ENCODE results near the gene ZBTB7C. TPM values are rescaled to one million over a fixed set of nuclear protein-coding genes. Genes with fewer than 3 reads are reported as not detected.
A peak's percentile ranks its signal among the peaks of the same experiment; 100 is the strongest.

The ZBTB7C gene
- polyA plus RNA-seq, 2 of the 4 experiments (the other 2 are of a cell fraction), result 0.10 to 0.12 TPM

GRCh38 chr18:48142353-48142752, 266.8 kb downstream of the ZBTB7C start:
- H3K4me1 ChIP-seq, result 0 out of 3 replicates have a peak, but pooled peaks cover 9% of the 10 kb centered on the region
- H3K9me3 ChIP-seq, result no peaks in the 10 kb centered on the region
- no peak for DNase-seq (ENCODE audit: low read depth in 1 of 2, low spot score in 1 of 2)
- ATAC-seq, result no peak
- H3K27ac ChIP-seq, result no peak overlapping the region
- FAIRE-seq, result no peak
- H3K4me2 ChIP-seq, result no peak overlapping the region
- H3K4me3 ChIP-seq, result no peak overlapping the region
- WGBS (ENCODE audit: missing lambda C conversion rate), result 20% methylated on average over 1 of the region's 3 CpGs
- ChIA-PET CTCF (no interaction called here), POLR2A (no interaction called here)
- TF ChIP-seq HEYL (CRISPR knock-in tag; IDR thresholded peaks at IDR 0.05) (no peak), ZNF302 (CRISPR knock-in tag; IDR thresholded peaks at IDR 0.05) (no peak), JUNB (IDR thresholded peaks at IDR 0.05) (no peak), MAX (IDR thresholded peaks at IDR 0.05) (no peak), PHF8 (IDR thresholded peaks at IDR 0.05; ENCODE audit: borderline replicate concordance, low read depth) (no peak), RAD21 (conservative IDR thresholded peaks at IDR 0.05 in 1 of 2, IDR thresholded peaks at IDR 0.05 in 1 of 2) (no peak), JUN (IDR thresholded peaks at IDR 0.05) (no peak), CBX8 (IDR thresholded peaks at IDR 0.05) (no peak), CHD2 (IDR thresholded peaks at IDR 0.05; ENCODE audit: low read length, partially characterized antibody) (no peak), CHD4 (IDR thresholded peaks at IDR 0.05; ENCODE audit: borderline replicate concordance) (no peak)
- TF ChIP-seq, protein P1, sequence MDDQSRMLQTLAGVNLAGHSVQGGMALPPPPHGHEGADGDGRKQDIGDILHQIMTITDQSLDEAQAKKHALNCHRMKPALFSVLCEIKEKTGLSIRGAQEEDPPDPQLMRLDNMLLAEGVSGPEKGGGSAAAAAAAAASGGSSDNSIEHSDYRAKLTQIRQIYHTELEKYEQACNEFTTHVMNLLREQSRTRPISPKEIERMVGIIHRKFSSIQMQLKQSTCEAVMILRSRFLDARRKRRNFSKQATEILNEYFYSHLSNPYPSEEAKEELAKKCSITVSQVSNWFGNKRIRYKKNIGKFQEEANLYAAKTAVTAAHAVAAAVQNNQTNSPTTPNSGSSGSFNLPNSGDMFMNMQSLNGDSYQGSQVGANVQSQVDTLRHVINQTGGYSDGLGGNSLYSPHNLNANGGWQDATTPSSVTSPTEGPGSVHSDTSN (IDR thresholded peaks at IDR 0.05), result no peak
- TF ChIP-seq, protein P2, sequence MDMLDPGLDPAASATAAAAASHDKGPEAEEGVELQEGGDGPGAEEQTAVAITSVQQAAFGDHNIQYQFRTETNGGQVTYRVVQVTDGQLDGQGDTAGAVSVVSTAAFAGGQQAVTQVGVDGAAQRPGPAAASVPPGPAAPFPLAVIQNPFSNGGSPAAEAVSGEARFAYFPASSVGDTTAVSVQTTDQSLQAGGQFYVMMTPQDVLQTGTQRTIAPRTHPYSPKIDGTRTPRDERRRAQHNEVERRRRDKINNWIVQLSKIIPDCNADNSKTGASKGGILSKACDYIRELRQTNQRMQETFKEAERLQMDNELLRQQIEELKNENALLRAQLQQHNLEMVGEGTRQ (IDR thresholded peaks at IDR 0.05), result no peak

GRCh38 chr18:48140731-48141130, 268.5 kb downstream of the ZBTB7C start:
- FAIRE-seq (no peak), DNase-seq (ENCODE audit: low read depth in 1 of 2, low spot score in 1 of 2) (no peak), ATAC-seq (no peak)
- 87% methylated on average over 10 of the region's 10 CpGs for WGBS (ENCODE audit: missing lambda C conversion rate)
- POLR2A ChIA-PET, result no interaction called here
- Histone ChIP-seq H3K27ac (no peak overlapping the region), H3K4me2 (no peak overlapping the region), H3K4me1 (0 out of 3 replicates have a peak, but pooled peaks cover 9% of the 10 kb centered on the region), H3K4me3 (no peak overlapping the region), H3K9me3 (no peaks in the 10 kb centered on the region)
- TF ChIP-seq, protein P1 (IDR thresholded peaks at IDR 0.05), result no peak
- TF ChIP-seq MAX (IDR thresholded peaks at IDR 0.05) (no peak), TFCP2L1 (CRISPR knock-in tag; IDR thresholded peaks at IDR 0.05) (no peak)
- CTCF ChIA-PET, result interaction anchor here (1.9 kb wide), 1 partner anchor 10 kb away, joined by 4 read pairs; no protein-coding TSS in a partner anchor

GRCh38 chr18:48139431-48140347, 269.5 kb downstream of the ZBTB7C start:
- POLR2A ChIA-PET, result no interaction called here
- H3K9me3 ChIP-seq, result no peaks in the 10 kb centered on the region
- no peak for DNase-seq (ENCODE audit: low read depth in 1 of 2, low spot score in 1 of 2)
- WGBS (ENCODE audit: missing lambda C conversion rate), result 69% methylated on average over 13 of the region's 14 CpGs
- no peak overlapping the region for H3K4me3 ChIP-seq
- FAIRE-seq, result no peak
- no peak overlapping the region for H3K4me2 ChIP-seq
- TF ChIP-seq CTCF (IDR thresholded peaks at IDR 0.05) (no peak), FOXS1 (CRISPR knock-in tag; IDR thresholded peaks at IDR 0.05) (no peak), SMC3 (IDR thresholded peaks at IDR 0.05) (no peak), HDAC2 (IDR thresholded peaks at IDR 0.05) (no peak), KDM1A (IDR thresholded peaks at IDR 0.05; ENCODE audit: low read depth) (no peak), CBX2 (IDR thresholded peaks at IDR 0.05; ENCODE audit: borderline replicate concordance, low read depth) (no peak), NR3C1 (IDR thresholded peaks at IDR 0.05) (no peak), ESRRA (IDR thresholded peaks at IDR 0.05; ENCODE audit: borderline replicate concordance, low read length) (no peak), EP300 (IDR thresholded peaks at IDR 0.05) (no peak), MAZ (IDR thresholded peaks at IDR 0.05; ENCODE audit: borderline replicate concordance, low read depth, low read length) (no peak), MYC (IDR thresholded peaks at IDR 0.05; ENCODE audit: borderline replicate concordance, low read length) (no peak), TP53 (CRISPR knock-in tag; IDR thresholded peaks at IDR 0.05) (no peak), ZSCAN20 (CRISPR knock-in tag; IDR thresholded peaks at IDR 0.05) (no peak)
- TF ChIP-seq, protein P3, sequence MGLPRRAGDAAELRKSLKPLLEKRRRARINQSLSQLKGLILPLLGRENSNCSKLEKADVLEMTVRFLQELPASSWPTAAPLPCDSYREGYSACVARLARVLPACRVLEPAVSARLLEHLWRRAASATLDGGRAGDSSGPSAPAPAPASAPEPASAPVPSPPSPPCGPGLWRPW (IDR thresholded peaks at IDR 0.05), result no peak
- CTCF ChIA-PET, result interaction anchor here (0.7 to 1.9 kb wide), 2 partner anchors 11 to 22 kb away, joined by 3 to 4 read pairs; no protein-coding TSS in a partner anchor
- H3K4me1 ChIP-seq, result 0 out of 3 replicates have a peak, but pooled peaks cover 9% of the 10 kb centered on the region
- ATAC-seq, result no peak
- 0 out of 6 replicates have a peak overlapping the region, but pooled peaks of 1 of the 2 experiments have one; percentile 21 for H3K27ac ChIP-seq

Measured in A549 (cell line).